Subcutaneous abdominal adipose tissue (tissue), 5 donors: Measurements from ENCODE around the gene CCDC121.
A peak's percentile ranks its signal among the peaks of the same experiment; 100 is the strongest.

Experiments
- H3K27ac ChIP-seq: one replicate; pipeline ENCODE4 v1.7.0; 2013; ENCODE audit warnings: low read depth, mild to moderate bottlenecking, inconsistent platforms, low read length, moderate library complexity
- H3K27me3 ChIP-seq, 5 donors: one replicate each; pipeline ENCODE4 v1.7.0; 2013; ENCODE audit warnings: low read length in 5 of 5, inconsistent platforms in 1 of 5; ENCODE audit not compliant: control insufficient read depth in 5 of 5, insufficient read depth in 4 of 5
- H3K36me3 ChIP-seq, 5 donors: one replicate each; pipeline ENCODE4 v1.7.0; 2013; ENCODE audit warnings: low read length in 5 of 5; ENCODE audit not compliant: control insufficient read depth in 5 of 5, insufficient read depth in 5 of 5
- H3K4me1 ChIP-seq, 5 donors: one replicate each; pipeline ENCODE4 v1.7.0; 2013; ENCODE audit warnings: low read length in 5 of 5, mild to moderate bottlenecking in 3 of 5, moderate library complexity in 1 of 5; ENCODE audit not compliant: control insufficient read depth in 5 of 5, insufficient read depth in 5 of 5
- H3K4me3 ChIP-seq, 5 donors: one replicate each; pipeline ENCODE4 v1.7.0; 2013; ENCODE audit warnings: low read length in 5 of 5, low read depth in 1 of 5
- H3K9ac ChIP-seq, 5 donors: one replicate each; pipeline ENCODE4 v1.7.0; 2013; ENCODE audit warnings: low read length in 5 of 5, mild to moderate bottlenecking in 4 of 5, moderate library complexity in 3 of 5
- H3K9me3 ChIP-seq, 5 donors: one replicate each; pipeline ENCODE4 v1.7.0; 2013; ENCODE audit warnings: low read length in 5 of 5; ENCODE audit not compliant: control insufficient read depth in 5 of 5
- donor health status: healthy.
- donor health status: healthy.
- donor health status: healthy.
- donor health status: healthy.
- donor health status: healthy.

Gene CCDC121

GRCh38 chr2:27655155-27655951 is 26.5 kb upstream of the CCDC121 start:
- Histone ChIP-seq H3K27me3 (no peaks in the 10 kb centered on the region), H3K36me3 (peaks cover 57 to 85% (median 79%) of the 10 kb centered on the region in 5 donors), H3K9ac (no peak overlapping the region), H3K27ac (no peak overlapping the region), H3K9me3 (no peaks in the 10 kb centered on the region), H3K4me1 (peaks cover 0 to 2% (median 0%) of the 10 kb centered on the region in 5 donors), H3K4me3 (no peak overlapping the region)

- H3K4me1 ChIP-seq = no peaks in the 10 kb centered on the region
- H3K4me3 ChIP-seq = no peak overlapping the region
- H3K36me3 ChIP-seq = peaks cover 58 to 90% (median 82%) of the 10 kb centered on the region in 5 donors
- H3K9me3 ChIP-seq = no peaks in the 10 kb centered on the region
- no peak overlapping the region for H3K27ac ChIP-seq
- no peaks in the 10 kb centered on the region for H3K27me3 ChIP-seq
- peak overlapping the region in 1 of 5 donors; percentile 2 for H3K9ac ChIP-seq
These were observed 24.6 kb upstream of the CCDC121 start for GRCh38 chr2:27653397-27653796.

- H3K4me1 ChIP-seq = no peaks in the 10 kb centered on the region
- peaks cover 60 to 95% (median 88%) of the 10 kb centered on the region in 5 donors for H3K36me3 ChIP-seq
- H3K4me3 ChIP-seq = no peak overlapping the region
- H3K9ac ChIP-seq = no peak overlapping the region
- no peaks in the 10 kb centered on the region for H3K27me3 ChIP-seq
- no peak overlapping the region for H3K27ac ChIP-seq
- H3K9me3 ChIP-seq = no peaks in the 10 kb centered on the region
These were observed 24.0 kb upstream of the CCDC121 start for GRCh38 chr2:27652790-27653189.

GRCh38 chr2:27652341-27652740 is 23.5 kb upstream of the CCDC121 start:
- no peaks in the 10 kb centered on the region for H3K9me3 ChIP-seq
- H3K27ac ChIP-seq = no peak overlapping the region
- no peaks in the 10 kb centered on the region for H3K27me3 ChIP-seq
- no peaks in the 10 kb centered on the region for H3K4me1 ChIP-seq
- H3K9ac ChIP-seq = no peak overlapping the region
- H3K4me3 ChIP-seq = no peak overlapping the region
- peaks cover 65 to 95% (median 88%) of the 10 kb centered on the region in 5 donors for H3K36me3 ChIP-seq

- no peaks in the 10 kb centered on the region for H3K27me3 ChIP-seq
- peaks cover 64 to 90% (median 83%) of the 10 kb centered on the region in 5 donors for H3K36me3 ChIP-seq
- no peak overlapping the region for H3K9ac ChIP-seq
- H3K9me3 ChIP-seq = no peaks in the 10 kb centered on the region
- no peaks in the 10 kb centered on the region for H3K4me1 ChIP-seq
- no peak overlapping the region for H3K4me3 ChIP-seq
- no peak overlapping the region for H3K27ac ChIP-seq
These were observed 22.2 kb upstream of the CCDC121 start for GRCh38 chr2:27651056-27651455.

GRCh38 chr2:27647737-27648136 is 18.9 kb upstream of the CCDC121 start:
- no peaks in the 10 kb centered on the region for H3K9me3 ChIP-seq
- no peaks in the 10 kb centered on the region for H3K4me1 ChIP-seq
- no peak overlapping the region for H3K27ac ChIP-seq
- no peak overlapping the region for H3K4me3 ChIP-seq
- no peaks in the 10 kb centered on the region for H3K27me3 ChIP-seq
- peaks cover 46 to 80% (median 62%) of the 10 kb centered on the region in 5 donors for H3K36me3 ChIP-seq
- H3K9ac ChIP-seq = no peak overlapping the region

GRCh38 chr2:27647289-27647688 is 18.5 kb upstream of the CCDC121 start:
- Histone ChIP-seq H3K9ac (no peak overlapping the region), H3K36me3 (peaks cover 42 to 80% (median 58%) of the 10 kb centered on the region in 5 donors), H3K4me3 (no peak overlapping the region), H3K4me1 (no peaks in the 10 kb centered on the region), H3K9me3 (no peaks in the 10 kb centered on the region), H3K27me3 (no peaks in the 10 kb centered on the region), H3K27ac (no peak overlapping the region)

GRCh38 chr2:27645197-27645596 is 16.4 kb upstream of the CCDC121 start:
- Histone ChIP-seq H3K4me1 (no peaks in the 10 kb centered on the region), H3K36me3 (peaks cover 38 to 83% (median 64%) of the 10 kb centered on the region in 5 donors)

GRCh38 chr2:27640722-27641245 is 12.0 kb upstream of the CCDC121 start:
- Histone ChIP-seq H3K9ac (no peak overlapping the region), H3K27ac (no peak overlapping the region), H3K36me3 (peaks cover 43 to 87% (median 60%) of the 10 kb centered on the region in 5 donors), H3K4me1 (no peaks in the 10 kb centered on the region), H3K9me3 (no peaks in the 10 kb centered on the region), H3K4me3 (no peak overlapping the region), H3K27me3 (no peaks in the 10 kb centered on the region)

More at GRCh38 chr2:27645197-27645596, 16.4 kb upstream of the CCDC121 start:
- no peaks in the 10 kb centered on the region for H3K9me3 ChIP-seq
- no peak overlapping the region for H3K27ac ChIP-seq
- no peaks in the 10 kb centered on the region for H3K27me3 ChIP-seq
- H3K4me3 ChIP-seq = no peak overlapping the region
- H3K9ac ChIP-seq = no peak overlapping the region

- Histone ChIP-seq H3K36me3 (peaks cover 56 to 90% (median 72%) of the 10 kb centered on the region in 5 donors), H3K9ac (no peak overlapping the region), H3K4me3 (no peak overlapping the region), H3K4me1 (no peaks in the 10 kb centered on the region), H3K27ac (no peak overlapping the region), H3K9me3 (no peaks in the 10 kb centered on the region), H3K27me3 (no peaks in the 10 kb centered on the region)
These were observed 9.9 kb upstream of the CCDC121 start for GRCh38 chr2:27638709-27639108.
